HepG2 (cell line): ENCODE measurements around the gene LOXL3. TPM values are rescaled to one million over a fixed set of nuclear protein-coding genes. Genes with fewer than 3 reads are reported as not detected.

Experiments used
- ATF7 ChIP-seq, 2 experiments: fragments of 450-650 bp in 1 of 2; sonication (generic) in 1 of 2; formaldehyde crosslinking in 1 of 2; IDR thresholded peaks; 2 replicates each; pipeline versions ENCODE4 v1.4.0 to v1.6.1; 2016 to 2020; ENCODE audit warnings: antibody characterized with exemption in 1 of 2, mild to moderate bottlenecking in 1 of 2, missing genetic modification reagents in 1 of 2
- CENPX ChIP-seq: sonication (generic); formaldehyde crosslinking; IDR thresholded peaks from 2 replicates; pipeline ENCODE4 v1.9.0; 2021; ENCODE audit warnings: mild to moderate bottlenecking, missing genetic modification reagents, moderate library complexity
- FOXK1 ChIP-seq: sonication (generic); formaldehyde crosslinking; IDR thresholded peaks from 2 replicates; pipeline ENCODE4 v1.4.0; 2020; ENCODE audit warnings: low read depth, missing genetic modification reagents, borderline replicate concordance
- HNF4G ChIP-seq, 2 experiments: sonication (generic) in 1 of 2; formaldehyde crosslinking in 1 of 2; IDR thresholded peaks; 2 replicates each; pipeline versions ENCODE4 v1.4.0 to v1.6.1; 2011 to 2020; ENCODE audit warnings: borderline replicate concordance in 2 of 2, low read depth in 2 of 2, mild to moderate bottlenecking in 2 of 2, low read length in 1 of 2, missing genetic modification reagents in 1 of 2, moderate library complexity in 1 of 2
- HOXA9 ChIP-seq: sonication (generic); formaldehyde crosslinking; IDR thresholded peaks from 2 replicates; pipeline ENCODE4 v1.8.1; 2022; ENCODE audit warnings: missing genetic modification reagents, mild to moderate bottlenecking, moderate library complexity, borderline replicate concordance
- IKZF5 ChIP-seq: IDR thresholded peaks from 2 replicates; pipeline ENCODE4 v1.6.1; 2018; ENCODE audit warnings: missing genetic modification reagents, mild to moderate bottlenecking, missing compliant biosample characterization
- KDM3A ChIP-seq: IDR thresholded peaks from 2 replicates; pipeline ENCODE4 v1.6.1; 2018; ENCODE audit warnings: low read depth, missing compliant biosample characterization
- KLF6 ChIP-seq: IDR thresholded peaks from 2 replicates; pipeline ENCODE4 v1.8.0; 2016; ENCODE audit warnings: missing biosample characterization, missing genetic modification reagents
- MLLT10 ChIP-seq: sonication (generic); formaldehyde crosslinking; IDR thresholded peaks from 2 replicates; pipeline ENCODE4 v1.4.0; 2020; ENCODE audit warnings: missing genetic modification reagents
- MLX ChIP-seq: IDR thresholded peaks from 2 replicates; pipeline ENCODE4 v1.6.1; 2016
- MZF1 ChIP-seq: sonication (generic); formaldehyde crosslinking; IDR thresholded peaks from 2 replicates; pipeline ENCODE4 v1.8.1; 2023; ENCODE audit warnings: mild to moderate bottlenecking, missing genetic modification reagents, borderline replicate concordance
- PCBP1 ChIP-seq: fragments of 200-400 bp; formaldehyde crosslinking; IDR thresholded peaks from 2 replicates; pipeline ENCODE4 v1.6.1; 2017; ENCODE audit warnings: mild to moderate bottlenecking, low read depth, low read length, borderline replicate concordance
- REL ChIP-seq: sonication (generic); formaldehyde crosslinking; conservative IDR thresholded peaks from 2 replicates; pipeline ENCODE4 v1.8.0; 2022; ENCODE audit warnings: mild to moderate bottlenecking, missing genetic modification reagents, moderate library complexity
- SOX13 ChIP-seq, 3 experiments: fragments of 450-650 bp in 1 of 3; sonication (generic) in 1 of 3; formaldehyde crosslinking in 1 of 3; IDR thresholded peaks in 2 of 3; conservative IDR thresholded peaks in 1 of 3; 2 replicates each; pipeline versions ENCODE4 v1.5.0 to v1.6.1; 2016 to 2020; ENCODE audit warnings: antibody characterized with exemption in 1 of 3, mild to moderate bottlenecking in 1 of 3, missing compliant biosample characterization in 1 of 3, missing genetic modification reagents in 1 of 3, moderate library complexity in 1 of 3
- TBP ChIP-seq: sonication (generic); formaldehyde crosslinking; IDR thresholded peaks from 2 replicates; pipeline ENCODE4 v1.5.0; 2020; ENCODE audit warnings: missing genetic modification reagents
- TCF7 ChIP-seq: sonication (generic); IDR thresholded peaks from 2 replicates; pipeline ENCODE4 v1.6.1; 2016; ENCODE audit warnings: antibody characterized with exemption, low read depth
- ZNF441 ChIP-seq: sonication (generic); formaldehyde crosslinking; IDR thresholded peaks from 2 replicates; pipeline ENCODE4 v1.7.0; 2021; ENCODE audit warnings: missing genetic modification reagents, borderline replicate concordance
- ZNF660 ChIP-seq: sonication (generic); formaldehyde crosslinking; IDR thresholded peaks from 2 replicates; pipeline ENCODE4 v1.5.1; 2020; ENCODE audit warnings: mild to moderate bottlenecking, low read depth, missing genetic modification reagents, borderline replicate concordance
- ZNF704 ChIP-seq: sonication (generic); formaldehyde crosslinking; IDR thresholded peaks from 2 replicates; pipeline ENCODE4 v1.8.1; 2023; ENCODE audit warnings: mild to moderate bottlenecking, inconsistent platforms, moderate library complexity, missing genetic modification reagents, borderline replicate concordance
- ZNF784 ChIP-seq: sonication (generic); formaldehyde crosslinking; IDR thresholded peaks from 2 replicates; pipeline ENCODE4 v1.5.1; 2020; ENCODE audit warnings: missing genetic modification reagents, mild to moderate bottlenecking, borderline replicate concordance
- ZNF878 ChIP-seq: sonication (generic); formaldehyde crosslinking; IDR thresholded peaks from 2 replicates; pipeline ENCODE4 v1.8.1; 2023; ENCODE audit warnings: mild to moderate bottlenecking, missing genetic modification reagents, moderate library complexity
- ZSCAN20 ChIP-seq: sonication (generic); formaldehyde crosslinking; IDR thresholded peaks from 2 replicates; pipeline ENCODE4 v1.4.0; 2020; ENCODE audit warnings: missing genetic modification reagents, mild to moderate bottlenecking, borderline replicate concordance
- polyA plus RNA-seq, 8 experiments: library from polyadenylated mRNA; depleted of rRNA in 3 of 8; stranded (reverse) in 7 of 8; unstranded in 1 of 8; fragments of >200 nt; fragmentation: Illumina TruSeq in 4 of 8; extraction: Trizol in 4 of 8; gene quantifications; 2 replicates each; pipeline versions ENCODE4 v1.2.1 to v1.2.3, GENCODE V29; 2011 to 2016; ENCODE audit warnings: low read depth in 4 of 8, missing spikeins in 1 of 8, mixed read lengths in 1 of 8; ENCODE audit not compliant: insufficient read depth in 1 of 8
- total RNA-seq, 5 experiments: library from RNA; depleted of rRNA; stranded (reverse); fragments of >200 nt; fragmentation: Illumina TruSeq; extraction: Trizol; gene quantifications; 2 replicates each; pipeline ENCODE4 v1.2.3, GENCODE V29; 2016; ENCODE audit warnings: low read depth in 1 of 5

LOXL3 gene
- total and polyA plus RNA-seq, 2 of the 13 experiments (the other 11 are each of a cell fraction or from before 2014, with no cell fraction given): 0.55 to 6.5 TPM

- TF ChIP-seq ATF7 (IDR thresholded peaks at IDR 0.05): no peak
- TF ChIP-seq ATF7 (CRISPR knock-in tag; IDR thresholded peaks at IDR 0.05): no peak; the same call in 1 of the 2 replicates
- TF ChIP-seq KDM3A: no peak
- no peak for TF ChIP-seq ZNF660
- TF ChIP-seq PCBP1: peak; percentile 58; the same call in 1 of the 2 replicates
- no peak for TF ChIP-seq MZF1 (CRISPR knock-in tag)
- no peak for TF ChIP-seq TCF7
- TF ChIP-seq CENPX (CRISPR knock-in tag): no peak
- no peak for TF ChIP-seq FOXK1
- TF ChIP-seq ZNF784: peak; percentile 15
- TF ChIP-seq MLX (CRISPR knock-in tag): no peak
- TF ChIP-seq TBP: no peak
- 0 out of 2 replicates have a peak, but pooled peaks have one; percentile 35 for TF ChIP-seq ZSCAN20
- 0 out of 2 replicates have a peak, but pooled peaks have one; percentile 27 for TF ChIP-seq ZNF441 (CRISPR knock-in tag)
- no peak for TF ChIP-seq HNF4G (IDR thresholded peaks at IDR 0.05; ENCODE audit: borderline replicate concordance, low read depth, low read length)
- TF ChIP-seq HNF4G (CRISPR knock-in tag; IDR thresholded peaks at IDR 0.05; ENCODE audit: borderline replicate concordance, low read depth): no peak
- no peak for TF ChIP-seq SOX13 (IDR thresholded peaks at IDR 0.05)
- 0 out of 4 replicates have a peak, but pooled peaks of 1 of the 2 experiments have one; percentile 33 for TF ChIP-seq SOX13 (CRISPR knock-in tag; conservative IDR thresholded peaks at IDR 0.05 in 1 of 2, IDR thresholded peaks at IDR 0.05 in 1 of 2)
- 0 out of 2 replicates have a peak, but pooled peaks have one; percentile 9 for TF ChIP-seq MLLT10
- TF ChIP-seq HOXA9 (CRISPR knock-in tag): no peak
- TF ChIP-seq REL (CRISPR knock-in tag): 0 out of 2 replicates have a peak, but pooled peaks have one; percentile 13
- no peak for TF ChIP-seq ZNF704
- TF ChIP-seq ZNF878 (CRISPR knock-in tag): no peak
- no peak for TF ChIP-seq IKZF5 (CRISPR knock-in tag)
- TF ChIP-seq KLF6: 0 out of 2 replicates have a peak, but pooled peaks have one; percentile 40
These were observed 50.0 kb downstream of the LOXL3 start (continued) for GRCh38 chr2:74503506-74504475.
